GM19023 (cell line): ENCODE data around the gene FBLIM1.

ENCODE experiments used
- ATAC-seq: cut with Tn5 transposase; IDR thresholded peaks from one replicate; pipeline ENCODE4 v1.9.1; 2021; ENCODE audit warnings: mild to moderate bottlenecking, moderate library complexity; ENCODE audit not compliant: unreplicated experiment

The FBLIM1 gene

GRCh38 chr1:15765495-15766194 lies 7.0 kb downstream of the FBLIM1 start:
- no peak for ATAC-seq

- ATAC-seq = no peak
Observed at GRCh38 chr1:15767941-15768340, 9.3 kb downstream of the FBLIM1 start.

- ATAC-seq = no peak
Observed at GRCh38 chr1:15768388-15768787, 9.8 kb downstream of the FBLIM1 start.

- ATAC-seq = no peak
Observed at GRCh38 chr1:15770313-15770962, 11.8 kb downstream of the FBLIM1 start.

- no peak for ATAC-seq
Observed at GRCh38 chr1:15771836-15772515, 13.4 kb downstream of the FBLIM1 start.

GRCh38 chr1:15775706-15776105 lies 17.1 kb downstream of the FBLIM1 start:
- ATAC-seq = no peak

GRCh38 chr1:15777909-15778707 lies 19.5 kb downstream of the FBLIM1 start:
- no peak for ATAC-seq

- no peak for ATAC-seq
Observed at GRCh38 chr1:15785683-15786082, 27.1 kb downstream of the FBLIM1 start.

- no peak for ATAC-seq
Observed at GRCh38 chr1:15786581-15786980, 28.0 kb downstream of the FBLIM1 start.

GRCh38 chr1:15788624-15789301 lies 30.2 kb downstream of the FBLIM1 start:
- ATAC-seq = no peak

- ATAC-seq = no peak
Observed at GRCh38 chr1:15796086-15796462, 37.5 kb downstream of the FBLIM1 start.

GRCh38 chr1:15797614-15798390 lies 39.2 kb downstream of the FBLIM1 start:
- no peak for ATAC-seq

GRCh38 chr1:15799004-15799867 lies 40.6 kb downstream of the FBLIM1 start:
- ATAC-seq = no peak

GRCh38 chr1:15799928-15800835 lies 41.6 kb downstream of the FBLIM1 start:
- ATAC-seq = no peak

- no peak for ATAC-seq
Observed at GRCh38 chr1:15802234-15802965, 43.8 kb downstream of the FBLIM1 start.

- no peak for ATAC-seq
Observed at GRCh38 chr1:15803380-15803779, 44.8 kb downstream of the FBLIM1 start.

GRCh38 chr1:15804060-15804459 lies 45.5 kb downstream of the FBLIM1 start:
- ATAC-seq = no peak
